SK-N-SH treated with all-trans-retinoic acid at 6 μM for 48 hours (cell line): ENCODE measurements around the gene ARHGEF40.

Source experiments
- CSDC2 ChIP-seq: fragments of 250-450 bp; sonication (Bioruptor Pico); IDR thresholded peaks from 2 replicates; pipeline ENCODE4 v1.5.0; 2020; ENCODE audit warnings: mild to moderate bottlenecking, moderate library complexity
- ESRRG ChIP-seq: fragments of 250-450 bp; sonication (Bioruptor Pico); IDR thresholded peaks from 2 replicates; pipeline ENCODE4 v1.6.1; 2021; ENCODE audit warnings: mild to moderate bottlenecking
- ZFP3 ChIP-seq: fragments of 250-450 bp; sonication (Bioruptor Pico); IDR thresholded peaks from 2 replicates; pipeline ENCODE4 v1.5.0; 2020; ENCODE audit warnings: mild to moderate bottlenecking, moderate library complexity
- TF ChIP-seq, protein P1 (sequence below): fragments of 250-450 bp; sonication (Bioruptor Pico); IDR thresholded peaks from 2 replicates; pipeline ENCODE4 v1.8.0; 2020; ENCODE audit warnings: mild to moderate bottlenecking, moderate library complexity, borderline replicate concordance
- TF ChIP-seq, protein P2 (sequence below): fragments of 250-450 bp; sonication (Bioruptor Pico); IDR thresholded peaks from 2 replicates; pipeline ENCODE4 v1.5.1; 2020; ENCODE audit warnings: low read depth, mild to moderate bottlenecking, moderate library complexity

DNA sequence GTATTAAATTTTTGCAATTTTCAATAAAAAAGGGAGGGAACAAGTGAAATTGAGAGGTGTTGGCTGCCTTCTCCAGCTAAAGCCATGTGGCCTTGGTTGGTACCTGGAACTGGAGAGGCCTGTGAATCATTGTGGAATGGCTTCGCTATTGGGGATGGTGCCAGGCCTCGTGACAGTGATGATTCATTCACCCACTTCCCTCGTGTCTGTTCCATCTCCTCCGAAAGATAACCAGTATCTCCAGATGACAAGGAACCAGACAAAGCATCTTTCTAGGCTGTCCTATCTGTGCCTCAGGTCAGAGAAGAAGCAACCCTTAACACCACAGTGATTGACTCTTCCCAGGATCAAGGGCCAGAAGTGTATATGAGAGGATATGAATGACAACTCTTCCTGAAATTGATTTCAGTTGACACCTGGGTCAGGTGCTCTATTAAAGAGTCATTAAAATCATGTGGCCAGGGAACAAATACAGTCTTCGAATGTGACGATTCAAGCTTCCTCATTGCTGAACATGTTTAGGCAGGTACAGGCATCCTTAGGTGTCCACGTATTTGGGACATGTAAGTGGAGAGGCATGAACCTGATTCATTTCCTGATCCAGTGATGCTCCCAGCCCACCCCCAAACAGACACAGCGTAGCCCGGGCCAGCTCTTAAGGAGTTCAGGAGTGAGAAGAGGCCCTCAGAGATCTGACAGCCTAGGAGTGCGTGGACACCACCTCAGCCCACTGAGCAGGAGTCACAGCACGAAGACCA lies 28.2 kb upstream of the ARHGEF40 start, which contains the start of gene RNASE7:
- TF ChIP-seq CSDC2 (CRISPR knock-in tag) (no peak), ESRRG (CRISPR knock-in tag) (no peak), ZFP3 (CRISPR knock-in tag) (no peak)
- TF ChIP-seq, protein P1, sequence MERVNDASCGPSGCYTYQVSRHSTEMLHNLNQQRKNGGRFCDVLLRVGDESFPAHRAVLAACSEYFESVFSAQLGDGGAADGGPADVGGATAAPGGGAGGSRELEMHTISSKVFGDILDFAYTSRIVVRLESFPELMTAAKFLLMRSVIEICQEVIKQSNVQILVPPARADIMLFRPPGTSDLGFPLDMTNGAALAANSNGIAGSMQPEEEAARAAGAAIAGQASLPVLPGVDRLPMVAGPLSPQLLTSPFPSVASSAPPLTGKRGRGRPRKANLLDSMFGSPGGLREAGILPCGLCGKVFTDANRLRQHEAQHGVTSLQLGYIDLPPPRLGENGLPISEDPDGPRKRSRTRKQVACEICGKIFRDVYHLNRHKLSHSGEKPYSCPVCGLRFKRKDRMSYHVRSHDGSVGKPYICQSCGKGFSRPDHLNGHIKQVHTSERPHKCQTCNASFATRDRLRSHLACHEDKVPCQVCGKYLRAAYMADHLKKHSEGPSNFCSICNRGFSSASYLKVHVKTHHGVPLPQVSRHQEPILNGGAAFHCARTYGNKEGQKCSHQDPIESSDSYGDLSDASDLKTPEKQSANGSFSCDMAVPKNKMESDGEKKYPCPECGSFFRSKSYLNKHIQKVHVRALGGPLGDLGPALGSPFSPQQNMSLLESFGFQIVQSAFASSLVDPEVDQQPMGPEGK: no peak
- TF ChIP-seq, protein P2, sequence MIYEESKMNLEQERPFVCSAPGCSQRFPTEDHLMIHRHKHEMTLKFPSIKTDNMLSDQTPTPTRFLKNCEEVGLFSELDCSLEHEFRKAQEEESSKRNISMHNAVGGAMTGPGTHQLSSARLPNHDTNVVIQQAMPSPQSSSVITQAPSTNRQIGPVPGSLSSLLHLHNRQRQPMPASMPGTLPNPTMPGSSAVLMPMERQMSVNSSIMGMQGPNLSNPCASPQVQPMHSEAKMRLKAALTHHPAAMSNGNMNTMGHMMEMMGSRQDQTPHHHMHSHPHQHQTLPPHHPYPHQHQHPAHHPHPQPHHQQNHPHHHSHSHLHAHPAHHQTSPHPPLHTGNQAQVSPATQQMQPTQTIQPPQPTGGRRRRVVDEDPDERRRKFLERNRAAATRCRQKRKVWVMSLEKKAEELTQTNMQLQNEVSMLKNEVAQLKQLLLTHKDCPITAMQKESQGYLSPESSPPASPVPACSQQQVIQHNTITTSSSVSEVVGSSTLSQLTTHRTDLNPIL (CRISPR knock-in tag): no peak
